Dermis microvascular lymphatic vessel endothelial cell (primary cell): ENCODE measurements around the gene PHF5A. TPM values are rescaled to one million over a fixed set of nuclear protein-coding genes. Genes with fewer than 3 reads are reported as not detected.

Experiments
- DNase-seq, 2 donors: peaks; one replicate each; pipeline versions ENCODE4 v3.0.0 to v3.0.0-alpha.2; 2010; ENCODE audit warnings: low read depth in 2 of 2
- total RNA-seq: library from RNA; depleted of rRNA; stranded (reverse); fragments of >200 nt; gene quantifications from 2 replicates; pipeline ENCODE4 v1.2.1, GENCODE V29; 2014

Gene PHF5A, protein sequence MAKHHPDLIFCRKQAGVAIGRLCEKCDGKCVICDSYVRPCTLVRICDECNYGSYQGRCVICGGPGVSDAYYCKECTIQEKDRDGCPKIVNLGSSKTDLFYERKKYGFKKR
- total RNA-seq = 62.8 and 68.0 TPM in 2 replicates

DNA sequence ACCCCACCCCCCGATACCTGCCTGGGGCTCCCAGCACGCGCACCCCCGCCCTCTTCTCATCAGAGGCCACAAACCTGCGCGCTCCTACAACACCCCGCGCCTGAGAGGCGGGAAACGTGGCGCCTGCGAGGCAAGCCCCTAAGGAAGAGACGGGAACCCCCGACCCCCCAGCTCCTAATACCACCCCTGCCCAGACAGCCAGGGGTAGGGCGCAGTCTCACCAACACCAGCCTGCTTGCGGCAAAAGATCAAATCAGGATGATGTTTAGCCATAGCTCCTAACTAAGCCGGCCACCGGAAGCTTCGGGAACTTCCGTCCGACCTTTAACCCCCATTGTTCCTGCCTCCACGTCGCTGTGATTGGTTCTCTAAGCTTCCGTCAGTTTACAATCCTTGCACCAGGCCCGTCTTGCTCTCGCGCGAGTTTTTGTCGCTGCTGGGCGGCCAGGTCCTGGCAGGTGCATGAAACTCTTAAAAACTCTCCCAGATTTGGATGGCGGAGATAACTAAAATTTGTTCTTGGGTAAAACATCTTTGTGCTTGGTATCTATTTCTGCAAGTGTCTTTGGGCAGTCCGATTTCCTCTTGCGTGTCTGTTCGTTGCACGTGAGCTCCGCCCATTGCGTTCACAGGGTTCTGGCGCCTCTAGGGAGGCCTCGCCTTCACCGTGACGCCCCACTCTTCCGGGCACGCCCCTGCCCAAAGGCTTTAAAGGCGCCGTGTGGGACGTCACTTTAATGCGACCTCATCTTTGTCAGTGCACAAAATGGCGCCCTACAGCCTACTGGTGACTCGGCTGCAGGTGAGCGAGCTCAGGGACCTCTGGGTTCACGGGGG lies at the start of gene PHF5A, which contains the start of gene ACO2:
PHF5A (minus strand) TSS at position 312 of the 837 bp plus-strand sequence; CDS start at position 273, 39 bp downstream.
ACO2 (plus strand) TSS at position 737 of the 837 bp plus-strand sequence; CDS start at position 767, 30 bp downstream.
- peak; percentile 96 to 98 for DNase-seq

- no peak for DNase-seq
These were observed 49.5 kb upstream of the PHF5A start for GRCh38 chr22:41518048-41518347.

DNA sequence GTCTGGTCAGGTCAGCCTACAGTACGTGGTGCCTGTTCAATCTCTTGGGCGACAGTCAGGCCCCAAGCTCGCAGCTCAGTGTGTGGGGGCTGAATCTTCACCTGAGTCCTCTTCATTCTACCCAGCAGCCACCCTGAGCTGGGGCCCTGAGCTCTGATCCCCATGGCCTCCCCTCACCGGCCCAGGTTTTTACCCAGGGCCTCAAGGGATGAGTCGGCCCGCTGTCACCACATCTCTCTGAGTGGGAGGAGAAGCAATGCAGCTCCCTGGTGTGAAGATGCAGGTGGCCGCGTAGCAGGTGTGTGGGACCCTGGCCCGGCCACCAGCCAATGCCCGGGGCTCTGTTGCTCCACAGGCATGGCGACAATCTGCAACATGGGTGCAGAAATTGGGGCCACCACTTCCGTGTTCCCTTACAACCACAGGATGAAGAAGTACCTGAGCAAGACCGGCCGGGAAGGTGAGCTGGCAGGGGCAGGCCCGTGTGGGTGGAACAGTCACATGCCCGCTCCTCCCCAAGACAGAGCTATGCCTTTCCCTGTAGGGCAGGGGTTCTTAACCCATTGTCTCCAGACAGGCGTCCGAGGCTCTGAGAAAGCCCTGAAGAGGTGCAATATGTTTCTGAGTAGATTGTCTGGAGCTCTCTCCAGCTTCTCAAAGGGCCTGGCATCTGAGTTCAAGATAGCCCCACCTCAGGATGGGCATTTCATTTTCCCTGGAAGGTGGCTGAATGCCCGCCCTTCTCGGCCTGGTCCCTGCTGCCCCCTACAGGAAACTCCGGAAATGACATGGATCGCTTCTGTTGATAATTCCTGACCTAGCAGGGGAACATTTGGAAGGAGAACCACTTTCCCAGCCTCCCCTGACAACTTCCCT lies 48.9 kb upstream of the PHF5A start:
- DNase-seq = peak; percentile 25 to 53

DNA sequence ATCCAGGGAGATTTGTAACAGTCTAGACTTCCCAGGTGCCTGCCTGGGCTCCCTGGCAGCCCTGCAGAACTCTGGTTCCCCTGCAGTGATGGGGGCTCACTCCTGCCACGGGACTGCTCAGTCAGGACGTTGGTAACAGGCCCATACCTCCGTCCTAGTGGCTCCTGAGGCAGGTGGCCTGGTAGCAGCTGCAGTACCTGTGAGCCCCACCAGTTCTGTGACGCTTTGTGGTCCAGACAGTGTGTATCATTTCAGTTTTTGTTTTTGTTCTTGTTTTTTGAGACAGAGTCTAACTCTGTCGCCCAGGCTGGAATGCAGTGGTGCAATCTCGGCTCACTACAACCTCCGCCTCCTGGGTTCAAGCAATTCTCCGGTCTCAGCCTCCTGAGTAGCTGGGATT lies 48.0 kb upstream of the PHF5A start:
- no peak for DNase-seq

GRCh38 chr22:41513391-41513790 lies 44.9 kb upstream of the PHF5A start:
- no peak for DNase-seq

GRCh38 chr22:41512421-41513194 lies 44.1 kb upstream of the PHF5A start:
- peak in 1 of 2 donors; percentile 69 for DNase-seq

GRCh38 chr22:41511521-41511968 lies 43.1 kb upstream of the PHF5A start:
- no peak for DNase-seq

GRCh38 chr22:41508770-41509170 lies 40.3 kb upstream of the PHF5A start:
- DNase-seq = no peak

DNA sequence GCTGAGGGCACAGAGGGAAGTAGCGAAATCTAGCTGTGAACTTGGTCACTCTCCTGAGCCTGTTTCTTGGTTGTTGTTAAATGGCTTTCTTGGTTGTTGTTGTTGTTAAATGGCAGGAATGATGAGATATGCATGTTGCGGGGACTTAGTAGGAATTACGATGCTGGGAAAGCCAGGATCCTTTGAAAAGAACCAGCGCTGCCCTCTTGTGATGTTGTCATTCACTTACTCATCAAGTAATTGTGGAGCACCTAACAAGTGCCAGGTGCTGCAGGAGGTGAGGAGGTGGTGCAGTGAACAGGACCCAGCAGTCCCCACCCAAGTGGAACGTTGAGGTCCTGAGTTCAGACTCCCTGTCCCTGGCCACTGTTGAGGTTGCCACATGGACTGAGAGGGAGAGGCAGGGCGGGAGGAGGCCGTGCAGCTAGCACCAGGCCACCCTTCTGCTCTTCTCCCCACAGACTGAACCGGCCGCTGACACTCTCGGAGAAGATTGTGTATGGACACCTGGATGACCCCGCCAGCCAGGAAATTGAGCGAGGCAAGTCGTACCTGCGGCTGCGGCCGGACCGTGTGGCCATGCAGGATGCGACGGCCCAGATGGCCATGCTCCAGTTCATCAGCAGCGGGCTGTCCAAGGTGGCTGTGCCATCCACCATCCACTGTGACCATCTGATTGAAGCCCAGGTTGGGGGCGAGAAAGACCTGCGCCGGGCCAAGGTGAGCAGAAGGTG lies 39.0 kb upstream of the PHF5A start:
- DNase-seq = no peak

DNA sequence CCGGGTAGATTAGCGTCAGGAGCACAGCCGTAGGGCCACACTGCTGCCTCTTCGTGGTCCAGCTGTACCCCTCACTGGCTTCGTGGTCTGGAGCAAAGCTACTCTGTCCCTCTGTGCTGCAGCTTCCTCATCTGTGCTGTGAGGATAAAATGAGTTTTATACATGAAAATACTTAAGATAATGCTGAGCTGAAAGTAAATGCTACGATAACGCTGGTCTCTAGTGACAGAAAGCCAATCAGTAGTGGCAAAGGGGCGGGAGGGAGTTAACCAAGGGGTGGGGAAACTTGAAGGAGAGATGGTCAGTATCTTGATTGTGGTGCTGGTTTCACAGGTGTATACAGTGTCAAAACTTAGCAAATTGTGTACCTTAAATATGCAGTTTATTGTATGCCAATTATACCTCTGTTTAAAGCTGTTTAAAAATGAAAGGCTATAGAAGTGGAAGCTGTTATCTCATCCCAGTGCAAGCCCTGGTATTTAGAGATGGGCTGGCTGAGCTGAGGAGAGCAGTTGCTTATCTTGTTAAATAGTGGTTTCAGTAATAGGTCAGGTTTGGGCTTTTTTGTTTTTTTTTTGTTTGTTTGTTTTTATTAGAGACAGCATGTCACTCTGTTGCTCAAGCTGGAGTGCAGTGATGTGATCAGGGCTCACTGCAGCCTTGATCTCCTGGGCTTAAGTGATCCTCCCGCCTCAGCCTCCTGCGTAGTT lies 37.2 kb upstream of the PHF5A start:
- no peak for DNase-seq

- no peak for DNase-seq
These were observed 36.3 kb upstream of the PHF5A start for GRCh38 chr22:41504816-41505215.

DNA sequence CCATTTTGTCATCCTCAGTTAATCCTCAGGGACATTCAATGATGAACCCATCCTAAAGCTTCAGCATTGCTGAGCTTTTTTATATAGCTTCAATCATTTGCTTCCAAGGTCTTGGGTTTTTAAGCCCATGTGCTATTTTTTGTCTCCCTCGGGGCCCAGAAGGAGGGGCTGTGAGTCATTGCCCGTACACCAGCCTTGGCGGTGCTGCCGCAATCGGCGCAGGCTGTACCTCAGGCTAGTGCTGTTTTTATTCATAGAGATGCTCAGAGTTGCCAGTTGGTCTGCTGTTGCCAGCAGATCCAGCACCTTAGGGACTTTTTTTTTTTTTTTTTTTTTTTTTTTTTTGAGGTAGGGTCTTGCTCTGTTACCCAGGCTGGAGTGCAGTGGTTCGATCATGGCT lies 35.9 kb upstream of the PHF5A start:
- no peak for DNase-seq

GRCh38 chr22:41501209-41501608 lies 32.7 kb upstream of the PHF5A start:
- DNase-seq = peak in 1 of 2 donors; percentile 35

DNA sequence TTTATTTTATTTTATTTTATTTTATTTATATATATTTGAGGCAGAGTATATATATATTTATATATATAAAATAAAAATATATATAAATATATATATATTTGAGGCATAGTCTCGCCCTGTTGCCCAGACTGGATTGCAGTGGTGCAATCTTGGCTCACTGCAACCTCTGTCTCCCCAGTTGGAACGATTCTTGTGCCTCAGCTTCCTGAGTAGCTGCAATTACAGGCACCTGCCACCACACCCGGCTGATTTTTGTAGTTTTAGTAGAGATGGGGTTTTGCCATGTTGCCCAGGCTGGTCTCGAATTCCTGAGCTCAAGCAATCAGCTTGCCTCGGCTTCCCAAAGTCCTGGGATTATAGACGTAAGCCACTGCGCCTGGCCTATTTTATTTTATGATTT lies 31.8 kb upstream of the PHF5A start:
- no peak for DNase-seq

GRCh38 chr22:41499624-41500280 lies 31.3 kb upstream of the PHF5A start:
- no peak for DNase-seq

GRCh38 chr22:41498303-41498835 lies 29.9 kb upstream of the PHF5A start:
- DNase-seq = no peak

- DNase-seq = no peak
These were observed 23.0 kb upstream of the PHF5A start for GRCh38 chr22:41491374-41492100.

GRCh38 chr22:41488596-41489385 lies 20.3 kb upstream of the PHF5A start:
- DNase-seq = no peak
